T-helper 1 cell (primary cell): ENCODE results near the gene CNTROB.
"Not testable (repeated sequence)": the region's sequence is repeated elsewhere in the genome, so short reads cannot be mapped to it uniquely, and the experiment has no call there.

Experiments used
- DNase-seq, 5 donors: peaks; one replicate each; pipeline ENCODE4 v3.0.0-alpha.2; 2012 to 2020

CNTROB gene

DNA sequence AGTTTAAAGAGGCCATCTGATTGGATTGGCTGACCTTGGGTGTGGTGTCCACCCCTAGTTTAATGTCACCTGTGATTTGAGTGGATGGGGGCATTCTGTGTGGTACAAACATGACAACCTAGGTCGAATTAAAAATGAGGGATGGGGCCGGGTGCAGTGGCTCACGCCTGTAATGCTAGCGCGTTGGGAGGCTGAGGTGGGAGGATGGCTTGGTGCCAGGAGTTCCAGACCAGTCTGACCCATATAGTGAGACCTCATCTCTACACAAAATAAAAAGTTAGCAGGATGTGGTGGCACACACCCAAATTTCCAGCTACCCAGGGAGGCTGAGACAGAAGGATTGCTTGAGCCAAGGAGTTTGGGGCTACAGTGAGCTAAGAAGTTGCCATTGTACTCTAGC lies 14.4 kb downstream of the CNTROB start:
- DNase-seq = no peak

DNA sequence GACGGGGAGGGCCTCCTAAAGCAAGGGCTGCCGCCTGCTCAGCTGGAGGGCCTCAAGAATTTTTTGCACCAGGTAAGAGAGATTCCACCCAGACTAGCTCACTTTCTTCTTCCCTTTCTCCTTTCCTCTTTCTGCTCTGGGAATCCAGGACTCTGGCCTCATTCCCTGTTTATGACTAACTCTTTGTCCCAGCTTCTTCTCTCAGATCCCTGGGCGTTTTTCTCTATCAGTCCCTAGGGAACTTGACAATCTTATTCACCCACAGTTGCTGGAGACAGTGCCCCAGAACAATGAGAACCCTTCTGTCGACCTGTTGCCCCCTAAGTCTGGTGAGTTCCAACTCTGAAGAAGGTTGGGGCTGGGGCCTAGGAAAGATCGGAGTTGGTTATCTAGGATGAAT lies 15.6 kb downstream of the CNTROB start:
- no peak for DNase-seq

DNA sequence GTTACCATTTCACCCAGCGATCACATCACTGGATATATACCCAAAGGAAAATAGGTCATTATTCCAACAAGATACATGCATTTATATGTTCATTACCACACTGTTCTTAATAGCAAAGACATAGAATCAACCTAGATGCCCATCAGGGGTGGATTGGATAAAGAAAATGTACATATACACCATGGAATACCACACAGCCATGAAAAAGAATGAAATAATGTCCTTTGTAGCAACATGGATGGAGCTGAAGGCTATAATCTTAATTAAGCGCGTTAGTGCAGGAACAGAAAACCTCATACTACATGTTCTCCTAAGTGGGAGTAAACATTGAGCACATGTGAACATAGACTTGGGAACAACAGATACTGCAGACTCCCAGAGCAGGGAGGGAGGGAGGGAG lies 18.6 kb downstream of the CNTROB start:
- no peak for DNase-seq

DNA sequence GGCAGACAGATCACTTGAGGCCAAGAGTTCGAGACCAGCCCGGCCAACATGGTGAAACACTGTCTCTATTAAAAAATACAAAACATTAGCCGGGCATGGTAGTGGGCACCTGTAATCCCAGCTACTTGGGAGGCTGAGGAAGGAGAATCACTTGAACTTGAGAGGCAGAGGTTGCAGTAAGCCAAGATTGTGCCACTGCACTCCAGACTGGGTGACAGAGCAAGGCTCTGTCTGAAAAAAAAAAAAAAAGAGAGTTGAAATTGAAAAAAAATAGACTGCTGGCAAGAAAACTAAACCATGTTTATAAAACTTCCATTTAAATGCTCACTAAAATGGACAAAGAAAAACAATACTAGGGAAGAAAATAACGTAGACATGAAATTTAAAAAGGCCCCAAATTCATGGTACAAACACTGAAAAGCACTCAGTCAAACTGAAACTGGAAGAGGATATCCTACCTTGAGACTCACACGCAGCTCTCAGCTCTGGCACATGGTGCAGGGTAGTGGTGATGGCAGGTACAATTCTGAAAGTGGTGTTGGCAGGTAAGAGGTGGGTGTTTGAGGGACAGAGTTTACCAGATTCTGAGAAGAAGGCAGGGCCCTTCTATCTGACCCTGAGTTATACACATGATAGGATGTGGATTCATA lies 19.3 kb downstream of the CNTROB start:
- peak in 1 of 5 donors; percentile 82 for DNase-seq

DNA sequence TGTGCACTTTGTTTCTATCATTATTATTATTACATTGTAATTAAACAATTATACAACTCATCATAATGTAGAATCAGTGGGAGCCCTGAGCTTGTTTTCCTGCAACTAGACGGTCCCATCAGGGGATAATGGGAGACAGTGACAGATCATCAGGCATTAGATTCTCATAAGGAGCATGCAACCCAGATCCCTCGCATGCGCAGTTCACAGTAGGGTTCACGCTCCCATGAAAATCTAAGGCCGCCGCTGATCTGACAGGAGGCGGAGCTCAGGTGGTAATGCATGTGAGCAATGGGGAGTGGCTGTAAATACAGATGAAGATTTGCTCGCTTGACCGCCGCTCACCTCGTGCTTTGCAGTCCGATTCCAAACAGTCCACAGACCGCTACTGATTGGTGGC lies 21.3 kb downstream of the CNTROB start:
- DNase-seq = not testable (repeated sequence)

DNA sequence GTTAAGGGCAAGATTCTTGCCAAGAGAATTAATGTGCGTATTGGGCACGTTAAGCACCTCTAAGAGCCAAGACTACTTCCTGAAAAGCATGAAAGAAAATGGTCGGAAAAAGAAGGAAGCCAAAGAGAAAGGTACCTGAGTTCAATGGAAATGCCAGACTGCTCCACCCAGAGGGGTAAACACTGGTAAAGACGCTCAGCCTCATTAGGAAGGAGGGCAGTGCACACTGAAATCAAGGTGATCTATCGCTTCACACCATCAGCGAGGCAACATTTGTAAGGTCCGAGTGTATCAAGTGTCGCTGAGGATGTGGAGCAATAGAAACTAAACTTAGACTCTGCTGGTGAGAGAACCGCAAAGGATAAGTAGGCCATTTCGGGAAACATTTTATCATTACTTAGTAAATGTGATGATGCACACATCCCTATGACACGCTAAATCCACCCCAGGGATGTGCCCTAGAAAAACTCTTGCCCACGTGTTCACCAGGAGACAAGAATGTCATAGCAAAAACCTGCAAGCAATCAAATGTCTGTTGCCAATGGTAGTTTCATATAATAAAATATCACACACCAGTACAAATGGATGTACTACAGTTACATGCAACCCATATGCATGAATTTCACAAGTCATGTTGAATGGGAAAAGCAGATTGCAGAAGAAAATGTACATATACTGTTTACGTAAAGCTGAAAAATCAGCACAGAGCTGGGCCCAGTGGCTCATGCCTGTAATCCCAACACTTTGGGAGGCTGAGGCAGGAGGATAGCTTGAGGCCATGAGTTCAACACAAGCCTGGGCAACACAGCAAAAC lies 23.6 kb downstream of the CNTROB start:
- DNase-seq = no peak

DNA sequence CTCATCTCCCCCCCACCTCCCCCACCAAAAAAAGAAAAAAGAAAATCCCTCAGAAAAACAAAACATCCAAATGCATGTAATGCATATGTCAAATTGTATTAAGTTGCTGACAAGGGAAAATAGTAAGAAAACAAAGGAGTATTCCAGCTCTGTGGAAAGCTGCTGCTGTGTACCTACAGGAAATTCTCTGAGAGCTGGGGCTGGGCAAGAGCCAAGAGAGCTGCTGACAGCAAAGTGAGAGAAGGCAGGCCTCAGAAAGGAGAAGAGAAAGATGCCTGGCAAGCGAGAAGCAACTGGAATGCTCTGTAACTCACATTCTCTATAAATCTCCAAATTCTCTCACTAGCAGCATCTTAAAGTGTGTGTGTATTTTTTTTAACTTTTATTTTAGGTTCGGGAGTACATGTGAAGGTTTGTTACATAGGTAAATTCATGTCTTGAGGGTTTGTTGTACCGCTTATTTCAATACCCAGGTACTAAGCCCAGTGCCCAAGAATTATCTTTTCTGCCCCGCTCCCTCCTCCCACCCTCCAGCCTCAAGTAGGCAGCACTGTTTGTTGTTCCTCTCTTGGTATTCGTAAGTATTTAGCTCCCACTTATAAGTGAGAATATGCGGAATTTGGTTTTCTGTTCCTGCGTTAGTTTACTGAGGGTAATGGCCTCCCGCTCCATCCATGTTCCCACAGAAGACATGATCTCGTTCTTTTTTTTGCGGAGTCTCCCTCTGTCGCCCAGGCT lies 24.4 kb downstream of the CNTROB start:
- DNase-seq = no peak

DNA sequence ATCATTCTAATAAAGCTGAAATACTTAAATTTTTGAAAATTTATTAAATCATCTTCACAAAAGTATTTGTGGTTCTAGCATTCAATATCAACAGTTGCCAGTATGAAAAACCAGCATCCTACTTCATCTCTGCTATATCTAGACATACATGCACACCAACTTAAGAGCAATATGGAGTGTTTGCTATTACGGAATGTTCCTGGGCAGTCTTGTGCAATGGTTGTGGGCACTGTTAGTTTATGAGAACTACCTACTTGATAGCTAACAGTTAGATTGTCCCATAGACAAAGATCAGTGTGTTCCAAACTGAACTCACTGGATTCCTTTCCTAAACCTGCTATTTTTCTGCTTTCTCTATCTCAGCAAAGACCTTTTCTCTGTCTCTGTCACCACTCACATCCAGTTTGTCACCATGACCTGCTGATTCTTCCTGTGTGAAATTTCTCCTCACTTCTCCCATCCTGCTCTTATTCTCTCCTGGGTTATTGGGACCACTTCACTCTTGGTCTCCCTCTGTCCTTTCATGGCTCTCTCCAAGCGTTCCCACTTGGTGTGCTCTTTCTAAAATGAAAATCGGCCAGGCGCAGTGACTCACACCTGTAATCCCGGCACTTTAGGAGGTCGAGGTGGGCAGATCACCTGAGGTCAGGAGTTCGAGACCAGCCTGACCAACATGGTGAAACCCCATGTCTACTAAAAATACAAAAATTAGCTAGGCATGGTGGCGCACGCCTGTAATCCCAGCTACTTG lies 27.7 kb downstream of the CNTROB start:
- no peak for DNase-seq

DNA sequence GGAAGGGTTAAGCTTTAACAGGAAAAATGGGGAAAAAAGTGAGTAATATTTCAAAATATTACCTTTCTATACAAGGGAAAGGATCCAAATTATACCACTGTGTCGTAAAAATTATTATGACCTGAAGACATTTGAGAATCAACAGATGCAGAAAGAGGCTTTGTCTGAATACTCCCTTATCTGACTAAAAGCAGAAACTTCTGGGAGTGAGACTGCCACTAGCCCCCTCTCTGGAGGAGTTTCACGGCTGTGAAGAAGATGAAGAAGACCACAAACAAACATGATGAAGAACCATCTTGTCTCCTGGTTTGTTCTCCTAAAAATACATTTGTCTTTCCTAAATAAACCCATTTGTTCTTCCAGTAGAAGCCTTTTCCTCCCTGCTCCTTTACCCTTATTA lies 29.4 kb downstream of the CNTROB start:
- no peak for DNase-seq

DNA sequence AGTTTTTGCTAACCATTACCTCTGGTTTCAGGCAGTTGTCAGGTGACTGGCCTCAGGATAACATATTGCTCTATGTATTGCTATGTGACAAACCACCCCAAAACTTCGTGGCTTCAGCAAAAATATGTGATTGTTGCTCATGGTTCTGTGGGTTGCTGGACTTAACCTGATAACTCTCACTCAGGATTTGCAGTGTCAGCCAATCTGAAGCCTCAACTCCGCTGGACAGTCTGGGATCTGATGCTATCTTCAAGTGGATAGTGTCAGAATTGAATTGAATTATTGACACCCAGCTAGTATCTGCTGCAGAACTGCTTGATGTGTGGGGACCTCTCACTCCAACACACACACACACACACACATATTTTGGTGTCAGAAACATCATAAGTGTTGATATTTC lies 35.7 kb downstream of the CNTROB start:
- no peak for DNase-seq

DNA sequence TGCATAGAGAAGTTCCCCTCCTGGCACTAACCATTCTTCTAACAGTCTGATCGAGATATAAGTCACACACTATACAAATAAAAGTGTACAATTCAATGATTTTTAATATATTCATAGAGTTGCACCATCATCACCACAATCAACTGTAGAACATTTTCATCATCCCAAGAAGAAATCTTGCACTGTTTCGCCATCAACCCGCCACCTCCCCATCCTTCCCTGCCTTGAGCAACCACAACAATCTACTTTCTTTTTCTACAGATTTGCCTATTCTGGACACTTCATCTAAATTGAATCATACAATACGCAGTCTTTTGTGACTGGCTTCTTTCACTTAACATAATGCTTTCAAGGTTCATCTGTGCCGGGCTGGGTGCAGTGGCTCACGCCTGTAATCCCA lies 37.4 kb downstream of the CNTROB start:
- no peak for DNase-seq

DNA sequence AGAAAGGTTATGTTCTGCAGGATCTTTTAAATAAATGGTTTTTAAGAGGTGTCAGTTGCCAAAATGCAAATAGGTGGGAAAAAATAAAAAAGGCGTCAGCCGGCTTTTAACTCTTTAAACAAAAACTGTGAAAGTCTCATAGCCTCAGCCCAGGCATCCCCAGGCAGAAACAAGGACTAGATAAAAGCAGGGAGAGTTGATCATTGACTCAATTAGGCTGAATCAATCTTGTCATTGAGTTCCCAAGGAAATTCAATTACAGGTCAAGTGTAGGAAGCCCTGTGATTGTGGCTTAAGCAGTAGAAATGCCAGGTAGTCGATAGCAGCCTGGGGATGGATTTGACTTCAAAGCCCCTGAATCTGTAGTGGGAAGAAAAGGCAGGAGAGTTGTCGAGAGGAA lies 39.6 kb downstream of the CNTROB start:
- DNase-seq = no peak

DNA sequence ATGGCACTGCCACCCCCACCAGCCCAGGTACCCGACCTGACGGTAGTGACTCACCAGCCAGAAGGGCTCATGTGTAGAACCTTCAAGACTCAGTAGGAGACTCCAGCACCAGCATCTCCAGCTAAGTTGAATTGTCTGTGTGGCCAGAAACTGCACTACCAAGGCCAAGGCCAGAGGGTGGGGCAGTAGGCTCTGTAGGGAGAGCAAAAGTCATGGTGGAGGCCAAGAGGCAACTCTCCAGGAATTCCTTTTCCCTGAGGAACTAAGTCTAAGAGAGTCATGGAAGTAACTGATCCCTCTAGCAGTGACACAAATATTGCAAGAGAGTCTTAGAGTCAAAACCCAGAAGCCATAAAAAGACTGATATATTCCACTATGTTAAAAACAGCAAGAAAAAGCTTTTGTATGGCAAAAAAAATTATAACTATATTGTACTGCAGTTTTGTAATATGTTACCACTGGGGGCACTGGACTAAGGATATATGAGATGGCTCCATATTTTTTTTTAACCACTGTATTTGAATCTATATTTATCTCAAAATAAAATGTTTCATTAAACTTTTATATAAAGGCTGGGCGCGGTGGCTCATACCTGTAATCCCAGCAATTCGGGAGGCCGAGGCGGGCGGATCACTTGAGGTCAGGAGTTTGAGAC lies 40.3 kb downstream of the CNTROB start:
- DNase-seq = no peak

DNA sequence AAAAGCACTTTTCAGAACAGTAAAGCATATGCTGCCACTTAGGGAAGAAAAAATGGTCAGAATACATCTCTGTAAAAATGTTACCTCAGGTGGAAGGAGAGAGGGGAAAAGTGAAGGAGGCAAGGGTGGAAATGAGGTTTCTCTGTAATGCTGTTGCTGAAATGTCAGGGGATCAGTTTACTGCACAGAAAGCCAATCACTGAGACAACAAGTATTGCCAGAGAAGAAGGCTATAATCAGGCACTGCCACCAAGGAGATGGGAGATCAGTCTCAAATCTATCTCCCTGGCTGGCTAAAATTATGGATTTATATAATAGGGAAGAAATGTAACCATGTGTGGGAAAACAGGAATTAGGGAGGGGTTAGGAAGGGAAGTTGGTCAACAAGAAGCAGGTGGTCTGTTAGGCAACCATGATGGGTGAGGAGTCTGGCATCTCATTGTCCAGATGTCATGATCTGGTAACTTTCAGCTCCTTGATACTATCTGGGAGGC lies 42.7 kb downstream of the CNTROB start:
- DNase-seq = no peak

DNA sequence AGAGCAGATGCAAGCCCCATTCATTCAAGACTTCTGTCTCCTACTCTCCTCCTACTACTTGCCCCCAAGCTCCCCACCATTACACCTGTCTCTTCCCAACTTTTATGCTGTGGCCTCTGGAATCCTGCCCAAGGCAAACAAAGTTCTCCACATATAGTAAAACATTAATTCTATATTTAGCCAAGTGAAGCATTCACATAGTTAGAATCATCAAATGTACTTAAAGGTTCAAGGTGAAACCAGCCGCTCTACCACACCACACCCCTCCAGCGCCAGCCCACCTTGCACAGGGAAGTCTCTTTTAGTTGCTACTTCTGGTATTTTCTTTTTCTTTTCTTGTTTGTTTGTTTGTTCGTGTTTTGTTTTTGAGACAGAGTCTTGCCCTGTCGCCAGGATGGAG lies 45.0 kb downstream of the CNTROB start:
- no peak for DNase-seq

DNA sequence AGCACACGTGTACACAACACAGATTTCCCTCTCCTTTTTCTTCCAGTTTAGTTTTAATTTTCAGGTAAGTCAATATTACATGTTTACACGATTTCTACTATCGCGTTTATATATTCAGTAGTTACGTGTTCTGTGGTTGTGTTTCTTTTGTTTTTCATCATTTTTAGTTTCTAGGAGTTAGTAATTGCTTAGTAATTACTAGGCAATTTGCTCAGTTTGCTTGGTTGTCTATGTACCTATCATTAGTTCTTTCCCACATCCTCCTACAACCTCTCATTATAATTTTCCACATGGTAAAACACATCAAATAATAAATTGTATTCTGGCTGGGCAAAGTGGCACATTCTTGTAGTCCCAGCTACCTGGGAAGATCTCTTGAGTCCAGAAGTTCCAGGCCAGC lies 45.8 kb downstream of the CNTROB start:
- no peak for DNase-seq

DNA sequence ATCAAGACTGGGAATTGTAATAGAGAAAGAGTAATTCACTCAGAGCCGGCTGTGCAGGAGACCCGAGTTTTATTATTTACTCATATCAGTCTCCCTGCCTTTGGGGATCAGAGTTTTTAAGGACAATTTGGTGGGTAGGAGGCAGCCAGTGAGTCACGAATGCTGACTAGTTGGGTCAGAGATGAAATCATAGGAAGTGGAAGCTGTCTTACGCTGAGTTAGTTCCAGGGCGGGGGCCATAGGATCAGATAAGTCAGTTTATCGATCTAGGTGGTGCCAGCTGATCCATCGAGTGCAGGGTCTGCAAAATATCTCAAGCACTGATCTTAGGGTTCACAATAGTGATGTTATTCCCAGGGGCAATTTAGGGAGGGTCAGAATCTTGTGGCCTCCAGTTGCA lies 50.2 kb downstream of the CNTROB start:
- DNase-seq = no peak

DNA sequence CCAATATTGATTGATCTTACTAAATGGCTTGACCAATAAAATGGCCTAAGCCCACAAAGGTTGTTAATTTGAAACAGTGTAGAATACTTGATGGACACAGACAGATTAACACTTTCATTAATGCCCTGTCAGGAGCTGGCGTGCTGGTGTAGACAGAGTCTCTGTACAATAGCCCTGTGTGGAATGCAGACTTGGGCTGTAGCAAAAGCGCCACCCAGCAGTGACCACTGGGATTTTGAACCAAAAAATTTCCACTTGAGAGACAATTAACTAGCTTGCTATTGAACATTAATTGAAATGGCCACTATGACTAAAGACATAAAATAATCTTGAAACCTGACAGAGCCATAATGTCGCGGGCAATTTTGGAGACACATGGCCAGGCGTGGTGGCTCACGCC lies 50.7 kb downstream of the CNTROB start:
- DNase-seq = no peak

DNA sequence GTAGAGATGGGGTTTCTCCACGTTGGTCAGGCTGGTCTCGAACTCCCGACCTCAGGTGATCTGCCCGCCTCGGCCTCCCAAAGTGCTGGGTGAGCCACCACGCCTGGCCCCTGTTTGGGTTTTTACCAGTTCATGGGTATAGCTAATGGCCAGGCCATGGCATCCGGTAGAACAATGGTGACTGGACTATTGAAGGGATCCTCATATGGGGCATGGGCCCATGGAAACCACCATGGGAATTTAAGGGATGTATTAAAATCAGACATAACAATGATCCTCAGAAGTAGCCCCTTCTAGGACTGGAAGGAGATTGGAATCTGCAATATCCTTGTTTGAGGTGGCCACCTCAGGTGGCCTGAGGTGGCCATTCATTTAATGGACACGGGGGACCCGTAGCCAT lies 52.9 kb downstream of the CNTROB start:
- DNase-seq = no peak

DNA sequence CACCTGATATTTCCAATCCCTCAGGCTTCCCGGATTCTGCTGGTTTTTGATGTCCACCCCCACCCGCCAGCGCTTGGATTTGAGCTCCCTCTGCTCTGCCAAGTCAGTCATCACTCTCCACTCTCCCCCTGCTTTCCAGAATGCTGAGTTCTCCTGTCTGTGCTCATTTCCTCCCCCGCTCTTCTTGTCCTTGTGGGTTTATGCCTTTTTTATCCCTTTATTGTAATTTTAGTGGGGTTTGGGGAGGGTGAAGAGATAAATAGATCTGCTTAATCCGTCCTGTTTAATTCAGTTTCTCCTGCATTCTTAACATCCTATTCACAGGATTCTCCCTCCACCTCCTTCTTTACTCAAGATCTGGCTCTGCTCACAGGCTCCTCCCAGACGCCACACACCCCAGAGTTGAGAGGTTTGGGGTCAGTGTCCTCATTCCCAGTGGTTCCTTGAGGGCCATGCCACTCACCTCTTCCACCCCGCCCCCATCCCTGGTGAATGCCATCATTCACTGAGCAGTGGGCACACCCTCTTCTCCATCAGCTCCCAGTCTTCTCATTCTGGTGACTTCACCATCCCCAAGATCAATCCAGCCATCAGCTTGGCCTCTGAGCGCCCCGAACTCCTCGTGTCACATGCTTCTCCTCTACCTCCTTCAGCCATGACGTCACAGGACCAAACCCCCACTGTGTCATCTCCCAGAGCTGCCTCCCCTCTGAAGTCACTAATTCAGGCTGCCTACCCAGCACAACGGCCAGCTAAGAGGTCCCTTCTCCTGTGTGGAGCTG lies 55.3 kb downstream of the CNTROB start:
- no peak for DNase-seq

DNA sequence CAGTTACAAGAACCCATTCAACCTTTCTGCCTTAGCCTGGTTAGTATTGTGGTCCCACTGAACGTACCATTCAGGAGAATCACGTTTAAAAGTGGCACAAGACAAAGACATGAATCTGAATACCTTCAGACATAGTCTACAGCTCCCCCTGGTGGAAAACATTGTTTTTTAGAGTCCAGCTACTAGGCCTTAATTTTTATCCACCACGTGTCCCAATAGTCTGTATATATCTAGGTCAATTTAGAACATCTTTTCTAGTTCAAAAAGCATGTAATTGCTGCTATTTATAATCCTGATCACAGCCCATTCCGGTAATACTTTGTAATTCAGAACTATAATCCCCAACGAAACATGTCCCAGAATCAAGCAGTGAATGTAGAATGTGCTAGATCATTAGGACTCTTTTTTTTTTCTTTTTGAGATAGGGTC lies 56.8 kb downstream of the CNTROB start:
- peak in 4 of 5 donors; percentile 19 to 78 (median 54) for DNase-seq
